PC-3 (cell line): ENCODE results near the gene ARHGEF37.

Experiments used
- CTCF ChIP-seq: fragments of 300-600 bp; sonication (generic); conservative IDR thresholded peaks from 2 replicates; pipeline ENCODE4 v1.5.1; 2017; ENCODE audit warnings: antibody characterized with exemption, low read depth, mild to moderate bottlenecking, low read length
- EZH2 ChIP-seq: fragments of 300-600 bp; sonication (generic); IDR thresholded peaks from one replicate; pipeline ENCODE4 v1.6.1; 2017; ENCODE audit warnings: antibody characterized with exemption, mild to moderate bottlenecking, low read length; ENCODE audit not compliant: unreplicated experiment

DNA sequence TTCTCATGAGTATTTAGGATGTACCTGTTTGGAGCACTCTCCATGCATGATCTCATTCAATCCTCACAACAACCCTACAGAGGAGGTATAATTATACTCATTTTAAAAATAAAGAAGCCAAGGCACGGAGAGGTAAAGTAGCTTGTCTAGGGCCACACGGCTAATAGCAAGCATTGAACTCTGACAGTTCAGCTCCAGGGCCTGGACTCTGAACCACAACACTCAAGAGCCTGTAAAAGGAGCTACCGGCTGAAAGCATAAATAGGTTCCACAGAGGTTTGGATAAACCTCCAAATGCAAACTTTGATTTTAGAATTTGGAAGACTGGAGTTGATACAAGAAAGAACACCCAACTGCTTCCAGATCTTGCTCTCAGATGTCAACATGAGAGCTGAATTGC is 41.2 kb downstream of the ARHGEF37 start:
- no peak for TF ChIP-seq EZH2
- TF ChIP-seq CTCF, result no peak
